GOT3 (cell line): Measurements from ENCODE around the gene KMO.

ENCODE experiments used
- DNase-seq: peaks from one replicate; lab custom pipeline; 2025; ENCODE audit warnings: mixed read lengths; lab: John Stamatoyannopoulos, UW

The KMO gene

GRCh38 chr1:241596633-241597032, 64.5 kb downstream of the KMO start:
- DNase-seq = no peak

- DNase-seq = no peak
Measured at GRCh38 chr1:241598249-241598648, 66.1 kb downstream of the KMO start.

GRCh38 chr1:241600496-241600901, 68.3 kb downstream of the KMO start:
- no peak for DNase-seq

GRCh38 chr1:241603731-241604245, 71.6 kb downstream of the KMO start:
- no peak for DNase-seq

GRCh38 chr1:241605146-241605805, 73.1 kb downstream of the KMO start:
- DNase-seq = no peak

GRCh38 chr1:241606544-241606943, 74.4 kb downstream of the KMO start:
- no peak for DNase-seq

- no peak for DNase-seq
Measured at GRCh38 chr1:241607497-241607896, 75.3 kb downstream of the KMO start.

- DNase-seq = no peak
Measured at GRCh38 chr1:241608379-241609033, 76.3 kb downstream of the KMO start.

GRCh38 chr1:241610056-241610815, 78.1 kb downstream of the KMO start:
- DNase-seq = no peak

- DNase-seq = no peak
Measured at GRCh38 chr1:241611063-241611462, 78.9 kb downstream of the KMO start.

GRCh38 chr1:241611736-241612135, 79.6 kb downstream of the KMO start:
- DNase-seq = no peak

GRCh38 chr1:241612533-241613477, 80.6 kb downstream of the KMO start:
- no peak for DNase-seq

- DNase-seq = no peak
Measured at GRCh38 chr1:241614144-241614543, 82.0 kb downstream of the KMO start.

GRCh38 chr1:241614572-241614971, 82.4 kb downstream of the KMO start:
- no peak for DNase-seq

- no peak for DNase-seq
Measured at GRCh38 chr1:241615043-241615974, 83.1 kb downstream of the KMO start.

GRCh38 chr1:241617426-241617825, 85.2 kb downstream of the KMO start:
- DNase-seq = no peak

- DNase-seq = no peak
Measured at GRCh38 chr1:241622669-241623068, 90.5 kb downstream of the KMO start.

GRCh38 chr1:241624935-241625334, 92.8 kb downstream of the KMO start:
- DNase-seq = no peak

- DNase-seq = no peak
Measured at GRCh38 chr1:241627453-241628259, 95.5 kb downstream of the KMO start.

GRCh38 chr1:241630005-241630404, 97.8 kb downstream of the KMO start:
- DNase-seq = no peak
